AG04450 (cell line): ENCODE data around the gene REPS2. TPM values are rescaled to one million over a fixed set of nuclear protein-coding genes. Genes with fewer than 3 reads are reported as not detected.
"Not testable (repeated sequence)": the region's sequence is repeated elsewhere in the genome, so short reads cannot be mapped to it uniquely, and the experiment has no call there.

Experiments used
- CTCF ChIA-PET: fragments of 300-600, 350-600 bp; formaldehyde crosslinking; extraction: SDS; loops from one replicate; lab custom pipeline; 2022; ENCODE audit warnings: antibody characterized with exemption, inconsistent platforms; lab: Charles Lee
- POLR2A ChIA-PET: fragments of 350-600 bp; formaldehyde crosslinking; extraction: SDS; loops from one replicate; lab custom pipeline; 2021; ENCODE audit warnings: antibody characterized with exemption, inconsistent platforms; lab: Yijun Ruan, JAX
- DNase-seq: peaks from one replicate; pipeline ENCODE4 v3.0.0-alpha.2; 2011; ENCODE audit warnings: low read depth, low spot score
- H3K27ac ChIP-seq: one replicate; pipeline ENCODE4 v1.5.1; 2012; ENCODE audit warnings: low read depth, low read length, control low read depth
- H3K27me3 ChIP-seq: one replicate; pipeline ENCODE4 v1.6.0; 2012; ENCODE audit warnings: low read length; ENCODE audit not compliant: control insufficient read depth, insufficient read depth
- H3K4me3 ChIP-seq: 2 replicates; pipeline ENCODE4 v1.5.1; 2011; ENCODE audit warnings: mild to moderate bottlenecking, low read depth, low read length, control low read depth
- H3K9me3 ChIP-seq: 2 replicates; pipeline ENCODE4 v1.5.1; 2012; ENCODE audit warnings: low read length; ENCODE audit not compliant: control insufficient read depth, insufficient read depth
- polyA plus RNA-seq: library from polyadenylated mRNA; depleted of rRNA; stranded (reverse); fragments of >200 nt; gene quantifications from 2 replicates; pipeline ENCODE4 v1.2.3, GENCODE V29; 2011
- TF ChIP-seq, protein P1 (sequence below): IDR thresholded peaks from 2 replicates; pipeline ENCODE4 v1.5.1; 2011; ENCODE audit warnings: low read depth, low read length, control low read depth, inconsistent platforms

Gene REPS2
- polyA plus RNA-seq, 1 experiment = 0.17 TPM

GRCh38 chrX:16946971-16947562 lies 609 bp downstream of the REPS2 start:
- peak overlapping the region; percentile 55 for H3K4me3 ChIP-seq
- H3K9me3 ChIP-seq = no peaks in the 10 kb centered on the region
- ChIA-PET POLR2A (no interaction called here), CTCF (interaction anchor here (0.6 to 1.3 kb wide), 3 partner anchors 57 to 99 kb away, joined by 3 to 7 read pairs (median 4); no protein-coding TSS in a partner anchor)
- TF ChIP-seq, protein P1, sequence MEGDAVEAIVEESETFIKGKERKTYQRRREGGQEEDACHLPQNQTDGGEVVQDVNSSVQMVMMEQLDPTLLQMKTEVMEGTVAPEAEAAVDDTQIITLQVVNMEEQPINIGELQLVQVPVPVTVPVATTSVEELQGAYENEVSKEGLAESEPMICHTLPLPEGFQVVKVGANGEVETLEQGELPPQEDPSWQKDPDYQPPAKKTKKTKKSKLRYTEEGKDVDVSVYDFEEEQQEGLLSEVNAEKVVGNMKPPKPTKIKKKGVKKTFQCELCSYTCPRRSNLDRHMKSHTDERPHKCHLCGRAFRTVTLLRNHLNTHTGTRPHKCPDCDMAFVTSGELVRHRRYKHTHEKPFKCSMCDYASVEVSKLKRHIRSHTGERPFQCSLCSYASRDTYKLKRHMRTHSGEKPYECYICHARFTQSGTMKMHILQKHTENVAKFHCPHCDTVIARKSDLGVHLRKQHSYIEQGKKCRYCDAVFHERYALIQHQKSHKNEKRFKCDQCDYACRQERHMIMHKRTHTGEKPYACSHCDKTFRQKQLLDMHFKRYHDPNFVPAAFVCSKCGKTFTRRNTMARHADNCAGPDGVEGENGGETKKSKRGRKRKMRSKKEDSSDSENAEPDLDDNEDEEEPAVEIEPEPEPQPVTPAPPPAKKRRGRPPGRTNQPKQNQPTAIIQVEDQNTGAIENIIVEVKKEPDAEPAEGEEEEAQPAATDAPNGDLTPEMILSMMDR = no peak
- peaks cover 7% of the 10 kb centered on the region for H3K27me3 ChIP-seq
- H3K27ac ChIP-seq = no peak overlapping the region
- DNase-seq = no peak

DNA sequence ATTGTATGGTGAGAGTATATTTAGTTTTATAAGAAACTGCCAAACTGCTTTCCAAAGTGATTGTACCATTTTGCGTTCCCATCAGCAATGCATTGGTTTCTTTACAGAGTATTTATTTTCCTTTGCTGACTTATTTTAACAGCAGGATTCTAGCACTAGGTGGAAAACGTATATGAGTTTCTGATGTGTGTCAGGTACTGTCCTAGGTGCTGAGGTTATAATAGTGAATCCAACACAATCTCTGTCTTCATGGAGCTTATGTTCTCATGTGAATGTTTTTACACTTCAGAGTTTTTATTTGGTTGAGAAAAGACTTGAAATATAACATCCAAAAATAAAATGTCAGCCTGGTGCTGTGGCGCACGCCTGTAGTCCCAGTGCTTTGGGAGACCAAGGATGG lies 4.0 kb downstream of the REPS2 start:
- H3K27ac ChIP-seq = no peak overlapping the region
- H3K9me3 ChIP-seq = no peaks in the 10 kb centered on the region
- POLR2A ChIA-PET = no interaction called here
- no peak overlapping the region for H3K4me3 ChIP-seq
- H3K27me3 ChIP-seq = peaks cover 7% of the 10 kb centered on the region
- CTCF ChIA-PET = no interaction called here
- TF ChIP-seq, protein P1 = no peak
- DNase-seq = no peak

DNA sequence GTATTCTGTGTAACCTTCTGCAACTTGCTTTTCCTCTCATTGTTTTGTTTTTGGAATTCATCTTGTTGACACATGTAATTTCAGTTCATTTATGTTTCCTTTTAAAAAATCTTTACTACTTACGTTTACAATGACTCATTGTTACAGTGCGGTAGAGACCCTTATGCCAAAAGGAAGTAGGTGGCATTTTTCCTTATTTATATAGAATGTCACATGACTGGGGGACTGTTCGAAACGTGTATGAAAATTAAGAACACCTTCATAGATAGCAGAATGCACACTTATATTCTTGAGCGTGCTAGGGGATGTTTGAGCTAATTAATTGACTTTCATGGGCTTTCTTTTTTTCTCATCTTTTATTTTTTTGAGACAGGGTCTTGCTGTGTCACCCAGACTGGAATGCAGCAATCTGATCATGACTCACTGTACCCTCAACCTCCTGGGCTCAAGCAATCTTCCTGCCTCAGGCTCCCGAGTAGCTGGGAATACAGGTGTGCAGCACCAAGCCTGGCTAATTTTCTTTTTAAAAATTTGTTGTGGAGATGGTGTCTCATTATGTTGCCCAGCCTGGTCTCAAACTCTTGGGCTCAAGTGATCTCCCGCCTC lies 7.3 kb downstream of the REPS2 start:
- Histone ChIP-seq H3K9me3 (no peaks in the 10 kb centered on the region), H3K4me3 (no peak overlapping the region), H3K27me3 (no peaks in the 10 kb centered on the region), H3K27ac (no peak overlapping the region)
- no peak for DNase-seq
- CTCF ChIA-PET = interaction anchor here (1.3 kb wide), 1 partner anchor 93 kb away, joined by 5 read pairs; no protein-coding TSS in a partner anchor
- POLR2A ChIA-PET = no interaction called here
- TF ChIP-seq, protein P1 = no peak

- Histone ChIP-seq H3K27ac (no peak overlapping the region), H3K4me3 (no peak overlapping the region), H3K9me3 (no peaks in the 10 kb centered on the region), H3K27me3 (no peaks in the 10 kb centered on the region)
- TF ChIP-seq, protein P1 = no peak
- ChIA-PET CTCF (no interaction called here), POLR2A (no interaction called here)
- no peak for DNase-seq
Observed at GRCh38 chrX:16957751-16958150, 11.3 kb downstream of the REPS2 start.

GRCh38 chrX:16958356-16958755 lies 11.9 kb downstream of the REPS2 start:
- Histone ChIP-seq H3K9me3 (no peaks in the 10 kb centered on the region), H3K4me3 (no peak overlapping the region), H3K27me3 (no peaks in the 10 kb centered on the region), H3K27ac (no peak overlapping the region)
- DNase-seq = no peak
- ChIA-PET POLR2A (no interaction called here), CTCF (no interaction called here)
- TF ChIP-seq, protein P1 = no peak

- DNase-seq, H3K4me3 ChIP-seq, POLR2A ChIA-PET, H3K27me3 ChIP-seq, CTCF ChIA-PET, H3K9me3 ChIP-seq, H3K27ac ChIP-seq: not testable (repeated sequence)
Observed at GRCh38 chrX:16962661-16963060, 16.2 kb downstream of the REPS2 start.
